ENCODE data around the gene CDH24. TPM values are rescaled to one million over a fixed set of nuclear protein-coding genes. Genes with fewer than 3 reads are reported as not detected.
"Not testable (repeated sequence)": the region's sequence is repeated elsewhere in the genome, so short reads cannot be mapped to it uniquely, and the experiment has no call there.

The CDH24 gene
- total RNA-seq, 1 experiment from 2014 or later, result 9.0 TPM

GRCh38 chr14:23017091-23017490 lies 40.2 kb downstream of the CDH24 start:
- H3K9me3 ChIP-seq (ENCODE audit: control insufficient read depth, insufficient read depth, low read depth, low read length), result no peaks in the 10 kb centered on the region
- ChIA-PET POLR2A (no interaction called here), CTCF (no interaction called here)
- H3K27ac ChIP-seq (ENCODE audit: low read length), result no peak overlapping the region
- H3K27me3 ChIP-seq (ENCODE audit: control insufficient read depth, insufficient read depth, low read length), result no peaks in the 10 kb centered on the region
- ATAC-seq, result no peak
- no peaks in the 10 kb centered on the region for H3K36me3 ChIP-seq (ENCODE audit: control insufficient read depth, insufficient read depth, low read length)
- BruUV-seq (replicated peaks), result no TSS peak
- H3K4me3 ChIP-seq (ENCODE audit: low read depth in 2 of 2, low read length in 2 of 2), result no peak overlapping the region
- in situ Hi-C loops (cut with HindIII; ENCODE audit: low pct_unique_long_range_greater_than_20kb, low sequenced_read_pairs), result no loop called here
- TF ChIP-seq POLR2AphosphoS5 (IDR thresholded peaks at IDR 0.05; ENCODE audit: low read depth, low read length), result no peak
- no peak for TF ChIP-seq CTCF (IDR thresholded peaks at IDR 0.05)
- no peak for TF ChIP-seq SIN3A (IDR thresholded peaks at IDR 0.05; ENCODE audit: borderline replicate concordance, insufficient read depth, low read depth, low read length)
- no peak for TF ChIP-seq REST (IDR thresholded peaks at IDR 0.05; ENCODE audit: insufficient read depth in 1 of 2, low read depth in 2 of 2, low read length in 1 of 2)
- TF ChIP-seq TCF7L2 (IDR thresholded peaks at IDR 0.05; ENCODE audit: low read depth, low read length), result no peak
- H3K4me1 ChIP-seq (ENCODE audit: control insufficient read depth, insufficient read depth, low read length), result no peaks in the 10 kb centered on the region
- no peak for DNase-seq (ENCODE audit: low read depth, low spot score)
- intact Hi-C loops (cut with micrococcal nuclease; ENCODE audit: unreplicated experiment), result no loop called here

- H3K9me3 ChIP-seq (ENCODE audit: control insufficient read depth, insufficient read depth, low read depth, low read length), result no peaks in the 10 kb centered on the region
- no peaks in the 10 kb centered on the region for H3K4me1 ChIP-seq (ENCODE audit: control insufficient read depth, insufficient read depth, low read length)
- H3K36me3 ChIP-seq (ENCODE audit: control insufficient read depth, insufficient read depth, low read length), result no peaks in the 10 kb centered on the region
- intact Hi-C loops (cut with micrococcal nuclease; ENCODE audit: unreplicated experiment) (no loop called here), in situ Hi-C loops (cut with HindIII; ENCODE audit: low pct_unique_long_range_greater_than_20kb, low sequenced_read_pairs) (no loop called here)
- CTCF ChIA-PET, result interaction anchor here (0.5 kb wide), 1 partner anchor 201 kb away, joined by 5 read pairs; no protein-coding TSS in a partner anchor
- no peaks in the 10 kb centered on the region for H3K27me3 ChIP-seq (ENCODE audit: control insufficient read depth, insufficient read depth, low read length)
- ATAC-seq (no peak), DNase-seq (ENCODE audit: low read depth, low spot score) (no peak)
- POLR2A ChIA-PET, result no interaction called here
- H3K4me3 ChIP-seq (ENCODE audit: low read depth in 2 of 2, low read length in 2 of 2), result no peak overlapping the region
- no peak for TF ChIP-seq SIN3A (IDR thresholded peaks at IDR 0.05; ENCODE audit: borderline replicate concordance, insufficient read depth, low read depth, low read length)
- no peak for TF ChIP-seq POLR2AphosphoS5 (IDR thresholded peaks at IDR 0.05; ENCODE audit: low read depth, low read length)
- no peak for TF ChIP-seq CTCF (IDR thresholded peaks at IDR 0.05)
- TF ChIP-seq REST (IDR thresholded peaks at IDR 0.05; ENCODE audit: insufficient read depth in 1 of 2, low read depth in 2 of 2, low read length in 1 of 2), result no peak
- TF ChIP-seq TCF7L2 (IDR thresholded peaks at IDR 0.05; ENCODE audit: low read depth, low read length), result no peak
- BruUV-seq (replicated peaks), result no TSS peak
- H3K27ac ChIP-seq (ENCODE audit: low read length), result no peak overlapping the region
Observed at GRCh38 chr14:23015618-23016017, 41.7 kb downstream of the CDH24 start.

- BruUV-seq (replicated peaks); H3K27ac ChIP-seq (ENCODE audit: low read length); H3K36me3 ChIP-seq (ENCODE audit: control insufficient read depth, insufficient read depth, low read length); DNase-seq (ENCODE audit: low read depth, low spot score); H3K4me1 ChIP-seq (ENCODE audit: control insufficient read depth, insufficient read depth, low read length); H3K27me3 ChIP-seq (ENCODE audit: control insufficient read depth, insufficient read depth, low read length); ATAC-seq; intact Hi-C loops (cut with micrococcal nuclease; ENCODE audit: unreplicated experiment); in situ Hi-C loops (cut with HindIII; ENCODE audit: low pct_unique_long_range_greater_than_20kb, low sequenced_read_pairs); CTCF ChIA-PET; H3K4me3 ChIP-seq (ENCODE audit: low read depth in 2 of 2, low read length in 2 of 2); H3K9me3 ChIP-seq (ENCODE audit: control insufficient read depth, insufficient read depth, low read depth, low read length); POLR2A ChIA-PET: not testable (repeated sequence)
Observed at GRCh38 chr14:23013749-23014054, 43.6 kb downstream of the CDH24 start.
